OCI-LY3 (cell line): ENCODE data around the gene NRROS.

ENCODE experiments used
- EZH2phosphoT487 ChIP-seq: fragments of 200-600 bp; shearing (Covaris generic); IDR thresholded peaks from 2 replicates; pipeline ENCODE4 v1.6.1; 2018; ENCODE audit warnings: antibody characterized with exemption, mixed run types, low read depth
- TF ChIP-seq, protein P1 (sequence below): fragments of 200-600, 300-600 bp; sonication (generic); IDR thresholded peaks from 2 replicates; pipeline ENCODE4 v1.5.1; 2014; ENCODE audit warnings: antibody characterized with exemption, low read length, low read depth

GRCh38 chr3:196677931-196678330, 38.4 kb downstream of the NRROS start:
- TF ChIP-seq, protein P1, sequence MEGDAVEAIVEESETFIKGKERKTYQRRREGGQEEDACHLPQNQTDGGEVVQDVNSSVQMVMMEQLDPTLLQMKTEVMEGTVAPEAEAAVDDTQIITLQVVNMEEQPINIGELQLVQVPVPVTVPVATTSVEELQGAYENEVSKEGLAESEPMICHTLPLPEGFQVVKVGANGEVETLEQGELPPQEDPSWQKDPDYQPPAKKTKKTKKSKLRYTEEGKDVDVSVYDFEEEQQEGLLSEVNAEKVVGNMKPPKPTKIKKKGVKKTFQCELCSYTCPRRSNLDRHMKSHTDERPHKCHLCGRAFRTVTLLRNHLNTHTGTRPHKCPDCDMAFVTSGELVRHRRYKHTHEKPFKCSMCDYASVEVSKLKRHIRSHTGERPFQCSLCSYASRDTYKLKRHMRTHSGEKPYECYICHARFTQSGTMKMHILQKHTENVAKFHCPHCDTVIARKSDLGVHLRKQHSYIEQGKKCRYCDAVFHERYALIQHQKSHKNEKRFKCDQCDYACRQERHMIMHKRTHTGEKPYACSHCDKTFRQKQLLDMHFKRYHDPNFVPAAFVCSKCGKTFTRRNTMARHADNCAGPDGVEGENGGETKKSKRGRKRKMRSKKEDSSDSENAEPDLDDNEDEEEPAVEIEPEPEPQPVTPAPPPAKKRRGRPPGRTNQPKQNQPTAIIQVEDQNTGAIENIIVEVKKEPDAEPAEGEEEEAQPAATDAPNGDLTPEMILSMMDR: no peak
- TF ChIP-seq EZH2phosphoT487: no peak
